Measurements from ENCODE around the gene NBPF1. TPM values are rescaled to one million over a fixed set of nuclear protein-coding genes. Genes with fewer than 3 reads are reported as not detected.
"Not testable (repeated sequence)": the region's sequence is repeated elsewhere in the genome, so short reads cannot be mapped to it uniquely, and the experiment has no call there.

NBPF1 gene
- total and polyA plus RNA-seq, 9 of the 15 experiments (the other 6 are each of a cell fraction or from before 2014, with no cell fraction given): 5.2 to 42.6 (median 24.1) TPM

DNA sequence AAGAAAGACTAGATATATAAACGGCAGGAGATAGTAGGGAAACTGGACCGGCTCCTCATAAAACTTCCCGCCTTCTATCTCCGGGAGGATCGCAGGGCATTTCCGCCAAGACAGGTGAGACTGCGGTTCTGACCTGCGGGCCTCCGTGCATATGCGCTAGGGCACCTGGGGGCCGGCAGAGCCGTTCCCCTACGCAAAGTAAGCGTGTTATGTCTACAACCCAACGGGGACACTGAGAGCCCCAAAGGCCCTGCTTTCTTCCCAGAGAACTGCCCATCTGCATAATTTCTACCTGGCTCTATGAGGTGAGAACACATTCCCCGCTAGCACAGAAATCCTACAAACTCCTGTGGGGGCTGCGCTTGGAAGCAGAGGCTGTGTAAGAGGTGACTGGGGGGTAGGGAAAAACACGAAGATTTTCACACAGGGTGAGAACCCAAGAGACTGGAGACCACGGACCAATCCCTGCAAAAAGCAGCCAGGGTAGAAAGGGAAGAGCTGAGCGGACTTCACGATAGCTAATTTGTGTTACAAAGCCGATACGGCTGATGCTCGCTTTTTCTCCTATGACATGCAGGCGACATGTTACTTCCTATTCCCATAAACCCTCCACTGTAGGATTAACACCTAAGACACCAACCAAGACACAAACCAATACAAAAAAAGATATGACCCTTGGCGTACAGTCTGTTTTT, 99.8 kb downstream of the NBPF1 start (continued):
- TF ChIP-seq SRF (CRISPR knock-in tag; IDR thresholded peaks at IDR 0.05) (peak; percentile 44 to 96; a peak in 3 of 4 replicates), ZBTB1 (CRISPR knock-in tag; IDR thresholded peaks at IDR 0.05; ENCODE audit: borderline replicate concordance, low read depth) (peak; percentile 86), ZNF12 (CRISPR knock-in tag; IDR thresholded peaks at IDR 0.05) (peak; percentile 34; the same call in 1 of the 2 replicates), HDAC1 (IDR thresholded peaks at IDR 0.05) (peak in 1 of 2 experiments; percentile 65; a peak in 2 of 4 replicates), POLR2AphosphoS5 (IDR thresholded peaks at IDR 0.05; ENCODE audit: control insufficient read depth, insufficient read depth, low read depth, low read length) (peak; percentile 96), HDAC6 (IDR thresholded peaks at IDR 0.05; ENCODE audit: low read depth, low read length) (peak; percentile 89; the same call in 1 of the 2 replicates), EP300 (IDR thresholded peaks at IDR 0.05; ENCODE audit: low read length) (peak; percentile 31; the same call in 1 of the 2 replicates), HIVEP1 (CRISPR knock-in tag; IDR thresholded peaks at IDR 0.05) (peak; percentile 88), ZNF24 (IDR thresholded peaks at IDR 0.05) (peak; percentile 22; the same call in 1 of the 2 replicates), YY1 (IDR thresholded peaks at IDR 0.05; ENCODE audit: borderline replicate concordance in 1 of 3, control insufficient read depth in 1 of 3, extremely low read depth in 1 of 3, insufficient read depth in 3 of 3, insufficient read length in 1 of 3, insufficient replicate concordance in 2 of 3, low read depth in 1 of 3, low read length in 2 of 3) (peak in 1 of 3 experiments; percentile 70), CCAR2 (IDR thresholded peaks at IDR 0.05; ENCODE audit: low read depth, low read length) (0 out of 2 replicates have a peak, but pooled peaks have one; percentile 28), MYNN (IDR thresholded peaks at IDR 0.05) (peak; percentile 72; the same call in 1 of the 2 replicates), NCOA4 (IDR thresholded peaks at IDR 0.05; ENCODE audit: partially characterized antibody) (peak; percentile 82), CHCHD3 (CRISPR knock-in tag; IDR thresholded peaks at IDR 0.05) (peak; percentile 99), RUNX1 (IDR thresholded peaks at IDR 0.05; ENCODE audit: low read depth) (peak; percentile 94; the same call in 1 of the 2 replicates), SREBF2 (CRISPR knock-in tag; IDR thresholded peaks at IDR 0.05) (0 out of 2 replicates have a peak, but pooled peaks have one; percentile 34), DPF2 (IDR thresholded peaks at IDR 0.05) (peak; percentile 65; the same call in 1 of the 2 replicates)
- TF ChIP-seq, protein P1, sequence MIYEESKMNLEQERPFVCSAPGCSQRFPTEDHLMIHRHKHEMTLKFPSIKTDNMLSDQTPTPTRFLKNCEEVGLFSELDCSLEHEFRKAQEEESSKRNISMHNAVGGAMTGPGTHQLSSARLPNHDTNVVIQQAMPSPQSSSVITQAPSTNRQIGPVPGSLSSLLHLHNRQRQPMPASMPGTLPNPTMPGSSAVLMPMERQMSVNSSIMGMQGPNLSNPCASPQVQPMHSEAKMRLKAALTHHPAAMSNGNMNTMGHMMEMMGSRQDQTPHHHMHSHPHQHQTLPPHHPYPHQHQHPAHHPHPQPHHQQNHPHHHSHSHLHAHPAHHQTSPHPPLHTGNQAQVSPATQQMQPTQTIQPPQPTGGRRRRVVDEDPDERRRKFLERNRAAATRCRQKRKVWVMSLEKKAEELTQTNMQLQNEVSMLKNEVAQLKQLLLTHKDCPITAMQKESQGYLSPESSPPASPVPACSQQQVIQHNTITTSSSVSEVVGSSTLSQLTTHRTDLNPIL (CRISPR knock-in tag; IDR thresholded peaks at IDR 0.05): peak; percentile 91; the same call in 1 of the 2 replicates
- TF ChIP-seq, protein P2, sequence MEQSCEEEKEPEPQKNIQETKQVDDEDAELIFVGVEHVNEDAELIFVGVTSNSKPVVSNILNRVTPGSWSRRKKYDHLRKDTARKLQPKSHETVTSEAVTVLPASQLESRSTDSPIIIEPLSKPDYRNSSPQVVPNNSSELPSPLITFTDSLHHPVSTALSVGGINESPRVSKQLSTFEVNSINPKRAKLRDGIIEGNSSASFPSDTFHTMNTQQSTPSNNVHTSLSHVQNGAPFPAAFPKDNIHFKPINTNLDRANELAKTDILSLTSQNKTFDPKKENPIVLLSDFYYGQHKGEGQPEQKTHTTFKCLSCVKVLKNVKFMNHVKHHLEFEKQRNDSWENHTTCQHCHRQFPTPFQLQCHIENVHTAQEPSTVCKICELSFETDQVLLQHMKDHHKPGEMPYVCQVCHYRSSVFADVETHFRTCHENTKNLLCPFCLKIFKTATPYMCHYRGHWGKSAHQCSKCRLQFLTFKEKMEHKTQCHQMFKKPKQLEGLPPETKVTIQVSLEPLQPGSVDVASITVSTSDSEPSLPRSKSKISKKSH (CRISPR knock-in tag; IDR thresholded peaks at IDR 0.05): peak; percentile 86
- TF ChIP-seq, protein P3, sequence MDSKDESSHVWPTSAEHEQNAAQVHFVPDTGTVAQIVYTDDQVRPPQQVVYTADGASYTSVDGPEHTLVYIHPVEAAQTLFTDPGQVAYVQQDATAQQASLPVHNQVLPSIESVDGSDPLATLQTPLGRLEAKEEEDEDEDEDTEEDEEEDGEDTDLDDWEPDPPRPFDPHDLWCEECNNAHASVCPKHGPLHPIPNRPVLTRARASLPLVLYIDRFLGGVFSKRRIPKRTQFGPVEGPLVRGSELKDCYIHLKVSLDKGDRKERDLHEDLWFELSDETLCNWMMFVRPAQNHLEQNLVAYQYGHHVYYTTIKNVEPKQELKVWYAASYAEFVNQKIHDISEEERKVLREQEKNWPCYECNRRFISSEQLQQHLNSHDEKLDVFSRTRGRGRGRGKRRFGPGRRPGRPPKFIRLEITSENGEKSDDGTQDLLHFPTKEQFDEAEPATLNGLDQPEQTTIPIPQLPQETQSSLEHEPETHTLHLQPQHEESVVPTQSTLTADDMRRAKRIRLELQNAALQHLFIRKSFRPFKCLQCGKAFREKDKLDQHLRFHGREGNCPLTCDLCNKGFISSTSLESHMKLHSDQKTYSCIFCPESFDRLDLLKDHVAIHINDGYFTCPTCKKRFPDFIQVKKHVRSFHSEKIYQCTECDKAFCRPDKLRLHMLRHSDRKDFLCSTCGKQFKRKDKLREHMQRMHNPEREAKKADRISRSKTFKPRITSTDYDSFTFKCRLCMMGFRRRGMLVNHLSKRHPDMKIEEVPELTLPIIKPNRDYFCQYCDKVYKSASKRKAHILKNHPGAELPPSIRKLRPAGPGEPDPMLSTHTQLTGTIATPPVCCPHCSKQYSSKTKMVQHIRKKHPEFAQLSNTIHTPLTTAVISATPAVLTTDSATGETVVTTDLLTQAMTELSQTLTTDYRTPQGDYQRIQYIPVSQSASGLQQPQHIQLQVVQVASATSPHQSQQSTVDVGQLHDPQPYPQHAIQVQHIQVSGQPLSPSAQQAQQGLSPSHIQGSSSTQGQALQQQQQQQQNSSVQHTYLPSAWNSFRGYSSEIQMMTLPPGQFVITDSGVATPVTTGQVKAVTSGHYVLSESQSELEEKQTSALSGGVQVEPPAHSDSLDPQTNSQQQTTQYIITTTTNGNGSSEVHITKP (IDR thresholded peaks at IDR 0.05; ENCODE audit: partially characterized antibody): peak; percentile 41
- TF ChIP-seq MYNN (CRISPR knock-in tag; IDR thresholded peaks at IDR 0.05): not testable (repeated sequence)
